HG02870 (cell line): ENCODE measurements around the gene MBP.
A peak's percentile ranks its signal among the peaks of the same experiment; 100 is the strongest.

Experiments used
- ATAC-seq: cut with Tn5 transposase; IDR thresholded peaks from one replicate; pipeline ENCODE4 v1.9.1; 2021; ENCODE audit warnings: mild to moderate bottlenecking, moderate library complexity; ENCODE audit not compliant: unreplicated experiment

The MBP gene

DNA sequence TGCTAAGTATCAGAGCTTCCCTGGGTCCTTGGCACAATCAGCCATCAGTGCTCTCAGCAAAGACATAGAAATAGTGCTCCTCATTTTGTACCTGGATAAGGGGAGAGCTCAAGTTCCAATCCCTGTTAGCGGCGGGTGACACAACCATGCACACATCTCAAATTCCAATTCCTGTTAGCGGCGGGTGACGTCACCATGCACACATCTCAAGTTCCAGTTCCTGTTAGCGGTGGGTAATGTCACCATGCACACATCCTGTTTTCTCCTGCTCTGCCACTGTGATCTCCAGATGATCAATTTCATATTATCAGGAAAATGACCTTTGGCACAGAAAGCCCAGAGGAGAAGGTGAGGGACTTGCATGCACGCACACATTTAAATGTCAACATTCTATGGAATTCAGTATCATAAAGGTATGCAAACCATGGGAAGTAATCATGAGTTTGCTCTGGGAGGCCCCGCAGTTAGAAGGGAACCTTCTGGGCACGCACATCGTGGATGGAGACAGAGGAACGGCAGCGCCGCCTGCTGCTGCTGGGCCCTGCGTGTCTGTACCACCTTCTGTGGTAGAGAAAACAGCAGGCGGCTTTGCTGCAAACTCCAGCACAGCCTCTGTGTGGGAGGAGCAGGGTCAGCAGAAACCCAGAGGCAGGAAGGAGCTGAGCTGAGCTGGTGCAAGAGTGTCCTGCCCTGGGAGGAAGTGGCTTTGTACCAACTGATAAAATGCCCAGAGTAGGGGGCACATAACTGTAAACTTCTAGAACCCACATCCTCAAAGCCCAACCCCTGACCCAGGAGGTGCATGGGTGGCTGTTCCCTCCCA lies 77.8 kb downstream of the MBP start:
- ATAC-seq = peak; percentile 80

DNA sequence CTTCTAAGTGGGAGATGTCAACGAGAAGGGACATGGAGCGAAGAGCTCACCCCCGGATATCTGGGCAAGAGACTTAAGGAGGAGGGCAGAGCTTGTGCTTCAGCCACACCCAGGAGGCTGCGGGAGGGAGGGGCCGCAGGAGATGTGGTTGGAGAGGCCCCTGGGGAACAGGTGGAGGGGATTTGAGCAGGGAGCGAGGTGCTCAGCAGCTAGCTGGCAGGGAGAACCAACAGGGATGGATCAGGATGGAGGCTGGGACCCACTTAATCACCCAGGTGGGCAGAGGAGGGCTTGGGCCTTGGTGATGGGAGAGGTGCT lies 78.3 kb downstream of the MBP start:
- peak; percentile 5 for ATAC-seq

DNA sequence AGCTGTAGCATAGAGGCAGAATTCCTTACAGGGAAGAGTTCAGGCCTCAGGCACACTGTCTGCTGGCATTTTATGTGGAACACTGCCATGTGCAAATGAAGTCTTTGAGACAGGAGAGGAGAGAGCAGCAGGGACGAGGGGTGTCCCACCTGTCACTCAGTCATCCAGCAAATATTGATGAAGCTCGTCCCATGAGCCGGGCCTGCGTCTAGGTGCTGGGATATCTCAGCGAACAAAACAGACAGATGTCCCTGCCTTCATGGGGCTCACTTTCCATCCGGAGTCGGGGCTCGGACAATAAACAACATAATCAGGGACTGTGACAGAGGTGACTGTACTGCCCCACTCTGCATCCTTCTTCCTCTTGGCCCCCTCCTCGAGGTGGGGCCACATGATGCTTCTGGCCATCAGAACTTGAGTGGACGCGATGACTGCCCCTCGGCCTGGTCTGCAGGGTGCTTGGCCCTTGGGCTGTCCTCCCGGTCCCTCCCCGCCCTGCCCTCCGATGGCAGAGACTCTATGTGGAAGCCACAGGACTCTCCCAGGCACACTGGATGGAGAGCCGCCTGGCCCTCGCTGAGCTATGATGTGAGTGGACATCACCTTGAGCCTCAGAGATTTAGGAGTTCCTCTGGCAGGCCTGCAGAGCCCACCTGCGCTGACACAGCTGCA lies 78.8 kb downstream of the MBP start:
- ATAC-seq = no peak

DNA sequence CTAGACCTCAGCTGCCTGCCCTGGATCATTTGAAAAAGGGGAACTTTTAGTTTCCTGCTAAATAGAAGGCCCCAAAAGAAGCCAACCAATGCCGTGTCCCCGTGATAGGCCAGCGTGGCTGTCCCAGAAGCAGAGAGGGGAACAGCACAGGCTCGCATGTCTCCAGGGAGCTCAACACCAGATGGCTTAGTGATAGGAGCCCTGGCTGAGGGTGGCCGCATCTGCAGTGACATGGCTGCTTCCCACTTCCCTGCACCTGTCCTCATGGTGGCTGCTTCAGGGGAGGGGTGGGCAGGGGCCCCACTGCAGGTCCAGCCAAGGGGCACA lies 79.6 kb downstream of the MBP start:
- peak; percentile 25 for ATAC-seq

DNA sequence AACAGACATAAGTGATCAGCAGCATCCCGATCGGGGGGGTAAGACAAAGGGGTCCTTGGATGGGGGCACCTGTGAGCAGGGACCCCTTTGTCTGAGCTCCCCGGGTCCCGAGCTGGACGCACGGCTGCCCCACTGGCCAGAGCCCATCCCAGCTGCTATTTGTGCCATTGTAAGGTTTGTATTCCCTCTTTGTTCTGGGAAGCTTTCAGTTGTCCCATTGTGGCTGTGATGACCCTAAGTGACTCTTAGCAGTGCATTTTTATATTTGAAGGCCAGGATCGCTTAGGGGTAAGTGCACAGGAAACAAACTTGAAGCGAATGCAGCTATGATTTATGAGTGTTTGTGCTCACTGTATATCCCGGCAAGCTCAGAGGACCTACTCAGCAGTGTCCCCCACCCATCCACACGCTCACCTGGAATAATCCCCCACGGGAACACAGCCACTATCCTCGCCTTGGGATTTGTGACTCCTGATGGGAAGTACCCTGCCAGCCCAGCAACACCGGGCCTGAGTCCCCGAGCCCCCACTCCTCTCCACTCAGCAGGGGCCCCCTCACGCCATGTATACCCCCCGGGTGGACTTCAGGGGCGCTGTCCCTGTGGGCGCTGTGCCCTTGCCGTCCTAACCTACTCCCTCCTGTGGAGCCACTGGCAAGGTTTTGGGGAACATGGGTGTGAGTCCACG lies 80.1 kb downstream of the MBP start:
- no peak for ATAC-seq

DNA sequence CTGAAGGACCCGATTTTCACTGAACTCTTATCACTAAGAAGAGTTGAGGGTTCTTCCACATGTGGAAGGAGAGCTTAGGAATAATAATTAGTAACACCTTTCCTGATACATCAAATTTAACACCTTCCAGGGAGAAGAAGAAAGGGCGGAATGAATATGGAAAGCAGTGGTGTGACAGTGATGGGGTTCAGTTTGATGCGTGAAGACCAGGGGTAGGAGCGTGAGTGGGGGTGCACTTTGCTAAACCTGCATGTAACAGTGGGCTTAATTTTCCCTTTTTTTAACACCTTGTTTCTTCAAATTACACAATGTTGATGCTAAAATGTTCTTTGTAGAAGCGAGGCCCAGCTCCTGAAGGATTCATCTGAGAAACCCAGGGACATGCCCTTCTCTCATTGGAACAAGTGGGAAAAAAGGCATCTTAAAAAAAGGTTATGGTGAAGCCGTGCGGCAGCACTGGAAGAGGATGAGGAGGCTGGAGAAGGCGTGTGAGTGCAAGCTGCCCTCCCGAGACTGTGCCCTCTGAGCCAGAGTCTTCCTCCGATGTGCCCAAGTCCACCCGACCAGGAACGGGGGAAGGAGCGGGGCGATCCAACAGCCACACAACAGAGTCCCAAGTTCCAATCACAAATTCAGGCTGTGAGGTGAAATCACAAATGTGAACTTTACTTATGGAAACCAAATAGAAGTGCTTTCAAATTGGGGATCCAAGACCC lies 80.8 kb downstream of the MBP start:
- no peak for ATAC-seq

DNA sequence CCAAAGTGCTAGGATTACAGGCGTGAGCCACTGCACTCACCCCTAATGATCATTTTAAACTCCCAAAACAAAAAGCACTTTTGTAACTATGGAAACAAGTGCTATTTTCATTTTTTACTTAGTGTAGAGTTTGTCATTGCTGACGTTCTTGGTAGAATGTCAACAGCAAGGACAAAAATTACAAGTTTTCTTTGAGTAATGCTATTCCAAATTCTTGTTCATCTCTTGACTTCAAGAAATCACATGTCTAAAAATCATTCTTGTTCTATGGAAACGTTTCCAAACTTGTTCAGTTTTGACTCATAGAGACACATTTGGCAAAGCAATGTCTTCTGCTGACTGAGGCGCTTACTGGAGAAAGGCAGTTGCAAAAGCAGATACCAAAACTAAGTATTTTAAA lies 82.6 kb downstream of the MBP start:
- no peak for ATAC-seq

DNA sequence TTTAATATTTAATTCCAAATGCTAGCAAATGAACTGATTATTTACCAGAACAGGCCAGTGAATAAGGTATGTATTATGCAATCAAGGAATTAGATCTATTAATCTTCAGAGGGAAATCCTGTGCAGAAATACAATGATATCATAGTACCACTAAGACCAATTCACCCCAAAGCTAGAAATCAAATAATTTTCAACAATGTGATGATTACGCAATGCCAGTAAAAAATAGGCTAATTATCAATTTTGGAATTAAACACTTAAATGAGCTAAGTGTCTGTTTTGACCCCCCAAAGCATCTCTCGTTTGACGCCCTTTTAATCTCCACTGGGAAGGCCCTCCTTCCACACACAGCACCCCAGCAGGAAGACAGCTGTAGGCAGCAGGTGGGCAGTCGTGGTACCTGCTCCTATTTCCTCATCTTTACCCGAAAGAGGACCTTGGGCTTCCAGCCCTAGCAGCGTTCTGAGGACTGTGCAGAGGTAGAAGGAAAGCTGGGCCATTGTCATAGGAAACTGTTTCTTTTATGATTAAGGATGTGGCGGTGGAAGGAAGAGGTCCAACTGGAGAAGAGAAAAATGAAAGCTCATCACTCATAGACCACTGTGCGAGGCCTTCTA lies 84.7 kb downstream of the MBP start:
- ATAC-seq = no peak

DNA sequence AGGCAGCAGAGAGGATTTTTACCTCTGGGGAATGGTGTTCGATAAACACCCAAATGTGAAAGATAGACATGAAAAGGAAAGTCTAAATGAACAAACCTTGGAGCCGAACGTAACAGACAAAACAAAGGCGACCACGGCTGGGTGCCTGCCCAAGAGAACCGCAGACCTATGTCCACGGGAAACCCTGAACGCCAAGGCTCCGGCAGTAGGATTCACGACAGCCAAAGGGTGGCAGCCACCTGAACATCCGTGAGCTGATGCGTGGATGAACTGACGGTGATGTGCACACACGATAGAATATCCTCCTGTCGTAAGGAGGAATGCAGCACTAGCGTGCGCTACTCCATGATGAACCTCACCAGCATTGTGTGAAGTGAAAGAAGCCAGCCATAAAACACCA lies 85.6 kb downstream of the MBP start:
- ATAC-seq = no peak

DNA sequence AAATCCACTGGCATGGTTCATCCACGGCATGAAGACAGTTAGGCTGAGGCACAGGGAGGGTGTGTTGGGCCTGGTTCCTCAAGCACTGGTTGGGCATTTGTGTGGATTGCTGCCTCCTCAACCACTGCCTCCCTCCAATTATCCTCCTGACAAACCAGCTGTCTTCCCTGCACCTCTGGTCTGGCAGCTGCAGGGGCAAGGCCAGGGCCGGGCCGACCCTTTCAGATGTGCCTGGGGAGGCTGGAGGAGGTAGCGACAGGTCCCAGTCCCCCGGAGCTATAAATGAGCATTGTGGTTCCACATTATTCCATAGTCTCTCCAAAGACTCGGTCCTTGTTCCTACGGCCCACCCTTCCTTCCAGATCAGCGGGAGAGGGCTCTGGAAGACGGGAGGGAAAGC lies 86.2 kb downstream of the MBP start:
- no peak for ATAC-seq

DNA sequence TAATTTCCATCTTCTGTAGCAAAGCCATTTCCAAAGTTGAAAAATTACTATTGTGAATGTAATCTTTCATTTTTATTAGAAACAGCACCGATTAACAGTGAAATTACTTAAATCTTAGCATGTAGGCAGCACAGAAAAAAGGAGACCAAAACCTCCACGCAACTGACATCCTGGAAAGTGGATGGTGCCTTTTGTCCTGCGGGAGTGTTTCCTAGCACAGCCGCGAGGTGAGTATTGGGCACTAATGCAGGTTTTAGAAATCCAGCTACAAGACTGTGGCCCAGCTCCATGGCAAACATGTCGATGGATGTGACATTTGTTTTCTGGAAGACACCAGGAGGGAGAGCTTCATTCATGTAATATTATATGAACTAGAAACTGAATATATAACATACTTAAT lies 86.9 kb downstream of the MBP start:
- no peak for ATAC-seq

DNA sequence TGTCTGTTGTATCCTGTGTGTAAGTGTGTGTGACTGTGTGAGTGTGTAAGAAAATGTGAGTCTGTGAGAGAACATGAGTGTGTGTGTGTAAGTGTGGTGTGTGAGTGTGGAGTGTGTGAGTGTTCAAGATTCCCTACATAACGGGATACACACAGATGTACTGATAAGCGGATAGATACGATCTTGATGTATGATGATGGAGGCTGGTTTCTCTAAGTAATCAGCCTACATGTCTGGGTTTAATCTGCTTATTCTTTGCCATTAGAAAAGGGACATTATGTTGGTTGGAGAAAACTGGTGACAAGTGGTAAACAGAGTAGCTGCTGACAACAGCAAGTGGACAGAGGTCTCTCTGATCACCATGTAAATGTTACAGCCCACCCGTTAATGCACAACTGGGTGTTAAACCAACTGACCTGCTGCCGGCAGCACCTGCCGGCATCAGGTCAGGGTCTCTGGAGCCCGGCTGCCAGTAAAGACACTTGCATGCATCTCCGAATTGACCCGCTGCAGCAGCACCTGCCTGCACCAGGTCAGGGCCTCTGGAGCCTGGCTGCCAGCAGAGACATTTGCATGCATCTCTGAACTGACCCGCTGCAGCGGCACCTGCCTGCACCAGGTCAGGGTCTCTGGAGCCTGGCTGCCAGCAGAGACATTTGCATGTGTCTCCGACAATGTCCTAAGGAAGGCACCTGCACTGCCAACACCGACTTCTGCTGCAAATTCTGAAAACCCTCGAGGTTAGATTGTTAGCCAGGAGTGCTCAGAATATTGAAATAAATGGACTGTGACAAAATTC lies 87.5 kb downstream of the MBP start:
- ATAC-seq = no peak

DNA sequence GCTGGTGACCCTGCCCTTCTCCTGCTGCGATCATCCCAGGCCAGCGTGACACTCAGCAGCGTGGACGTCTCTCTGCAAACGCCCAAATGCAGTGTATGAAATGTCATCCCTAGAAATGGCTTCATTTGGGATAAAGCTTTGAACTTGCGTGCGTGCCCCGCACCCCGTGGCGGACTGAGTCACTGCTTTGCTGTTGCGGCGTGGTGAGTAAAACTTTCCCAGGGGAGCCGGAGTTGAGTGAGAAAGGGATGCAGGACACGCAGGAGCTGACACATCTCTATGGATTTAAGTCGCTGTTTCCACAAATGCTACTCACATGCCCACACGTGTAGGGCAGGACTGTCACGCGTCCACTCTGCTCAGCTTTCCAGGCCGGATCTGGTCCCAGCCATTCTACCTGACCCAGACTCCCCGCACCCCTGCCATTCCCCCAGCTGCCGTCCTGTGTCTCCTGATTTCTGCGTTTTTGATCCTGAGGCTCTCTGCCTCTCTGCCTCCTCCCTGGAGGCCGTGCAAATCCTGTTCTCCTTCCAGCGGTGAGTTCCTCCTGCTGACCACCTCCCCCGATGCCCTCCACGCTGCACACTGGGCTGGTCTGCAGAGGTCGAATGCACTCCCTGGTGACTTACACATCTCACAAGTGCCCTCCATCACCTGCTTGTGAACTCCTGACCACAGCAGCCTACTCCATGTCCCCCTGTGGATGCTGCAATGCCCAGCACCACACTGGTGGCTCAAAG lies 88.9 kb downstream of the MBP start:
- no peak for ATAC-seq

DNA sequence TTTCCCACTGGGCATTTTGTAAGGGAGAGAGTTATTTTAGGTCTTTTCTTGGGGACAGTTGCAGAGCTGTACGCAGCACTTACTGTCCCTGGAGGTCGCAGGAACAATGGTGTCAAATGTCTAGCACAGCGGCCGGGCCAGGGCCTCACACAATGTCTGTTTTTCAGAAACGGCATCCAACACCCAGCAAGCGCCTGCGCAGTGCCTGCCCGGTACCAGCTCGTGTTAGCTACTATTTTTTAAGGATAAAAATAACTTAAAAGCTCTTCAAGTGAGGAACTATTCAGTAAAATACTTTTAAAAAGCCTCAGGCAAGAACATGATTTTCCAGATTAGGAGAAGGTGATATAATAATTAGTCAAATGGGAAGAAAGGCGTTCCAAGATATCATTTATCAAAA lies 90.0 kb downstream of the MBP start:
- no peak for ATAC-seq

DNA sequence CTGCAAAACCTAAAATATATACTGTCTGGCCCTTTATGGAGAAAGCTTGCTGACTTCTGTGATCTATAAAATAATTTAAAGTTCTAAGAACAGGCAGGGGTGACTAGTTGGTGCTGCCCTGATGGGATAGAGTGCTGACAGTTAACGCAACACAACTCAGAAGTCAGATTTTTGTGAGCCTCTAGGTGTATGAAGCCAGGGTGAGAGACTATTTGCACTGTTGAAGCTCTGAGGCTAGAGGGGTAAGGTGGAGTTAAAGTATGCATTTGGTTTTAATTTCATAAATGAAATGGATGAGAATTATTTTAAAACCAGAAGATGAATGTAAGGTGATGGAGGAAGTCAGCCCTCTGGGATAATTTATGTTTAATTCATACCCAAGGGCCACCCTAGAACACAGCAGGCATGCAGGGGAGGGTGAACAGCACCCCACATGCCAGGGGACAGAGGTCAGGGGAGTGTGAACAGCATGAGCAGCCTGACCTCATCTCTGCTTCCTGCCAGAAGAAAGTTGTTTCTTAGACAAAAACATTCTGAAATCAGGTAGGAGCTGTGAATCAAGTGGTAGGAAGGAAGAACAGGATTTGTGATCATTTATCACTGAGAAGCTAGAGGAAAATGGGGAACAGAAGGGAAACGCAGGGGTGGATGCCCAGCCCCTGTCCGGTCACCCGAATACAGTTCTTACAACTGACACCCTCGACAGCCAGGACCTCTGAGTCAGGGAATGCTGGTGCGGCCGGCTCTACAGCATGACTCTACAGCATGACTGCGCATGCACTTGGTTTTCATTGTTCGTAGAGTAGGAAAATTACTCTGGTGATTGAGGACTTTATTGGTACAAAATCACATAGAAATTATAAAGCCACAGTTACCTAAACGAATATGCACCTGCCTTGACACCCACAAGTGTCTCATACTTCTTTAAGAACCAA lies 93.1 kb downstream of the MBP start:
- ATAC-seq = no peak

DNA sequence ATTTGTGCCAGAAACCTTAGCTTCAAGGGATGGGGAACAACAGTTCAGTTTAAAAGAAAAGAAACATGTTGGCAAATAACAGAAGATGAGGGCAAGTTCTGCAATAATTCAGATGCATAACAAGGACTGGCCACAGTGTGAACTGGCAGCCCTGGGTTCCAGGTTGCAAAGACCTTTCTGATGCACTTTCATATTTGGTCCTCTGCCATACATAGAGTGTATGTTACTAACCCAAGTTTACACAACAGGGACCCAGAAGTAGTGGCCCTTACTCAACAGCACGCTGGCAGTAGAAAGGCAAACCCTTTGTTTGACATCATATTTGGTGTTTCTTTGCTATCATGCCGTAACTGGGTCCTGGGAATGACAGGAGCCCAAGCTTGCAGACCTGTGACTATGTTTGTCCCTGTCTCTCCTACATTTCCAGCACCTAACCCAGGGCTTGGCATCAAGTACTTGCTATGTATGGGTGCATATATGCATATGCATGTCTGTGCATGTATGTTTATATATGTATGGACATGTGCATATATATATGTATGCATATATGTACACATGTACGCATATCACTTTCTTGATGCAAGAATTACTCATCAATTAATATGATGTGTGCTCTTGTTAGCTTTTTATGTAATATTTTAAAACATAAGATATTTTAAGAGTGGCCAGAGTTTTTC lies 94.3 kb downstream of the MBP start:
- no peak for ATAC-seq

DNA sequence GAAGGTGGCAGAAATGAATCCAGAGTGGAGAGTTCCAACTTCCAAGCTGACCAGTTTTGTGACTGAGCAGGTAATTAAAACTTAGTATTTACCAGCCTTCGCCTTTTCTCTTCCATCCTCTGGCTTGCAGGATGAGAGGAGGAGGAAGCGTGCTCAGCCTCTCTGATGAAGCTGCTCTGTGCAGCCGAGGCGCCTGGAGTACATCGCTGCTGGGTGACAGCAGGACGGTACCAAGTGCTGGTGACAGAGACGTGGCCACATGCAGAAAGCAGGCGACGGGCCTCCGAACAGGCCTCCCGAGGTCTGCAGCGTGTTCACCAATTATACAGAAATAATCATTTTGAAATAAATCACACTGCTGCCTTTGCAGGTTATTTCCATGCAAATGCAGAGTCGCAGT lies 95.0 kb downstream of the MBP start:
- no peak for ATAC-seq
